Astrocyte of the spinal cord (primary cell): ENCODE data around the gene SEMA6B.
"Not testable (repeated sequence)": the region's sequence is repeated elsewhere in the genome, so short reads cannot be mapped to it uniquely, and the experiment has no call there.

Experiments
- DNase-seq: peaks from one replicate; pipeline ENCODE4 v3.0.0; 2011; ENCODE audit warnings: low read depth, low spot score
- H3K4me3 ChIP-seq: 2 replicates; pipeline ENCODE4 v1.5.1; 2011; ENCODE audit warnings: low read depth, mild to moderate bottlenecking, low read length, moderate library complexity
- CTCF ChIP-seq: IDR thresholded peaks from 2 replicates; pipeline ENCODE4 v1.5.1; 2012; ENCODE audit warnings: low read depth, mild to moderate bottlenecking, low read length, inconsistent platforms
- in situ Hi-C: cut with HindIII; loops from 2 replicates; pipeline ENCODE4 v1.10.0; 2017; ENCODE audit warnings: low sequenced_read_pairs

Gene SEMA6B

DNA sequence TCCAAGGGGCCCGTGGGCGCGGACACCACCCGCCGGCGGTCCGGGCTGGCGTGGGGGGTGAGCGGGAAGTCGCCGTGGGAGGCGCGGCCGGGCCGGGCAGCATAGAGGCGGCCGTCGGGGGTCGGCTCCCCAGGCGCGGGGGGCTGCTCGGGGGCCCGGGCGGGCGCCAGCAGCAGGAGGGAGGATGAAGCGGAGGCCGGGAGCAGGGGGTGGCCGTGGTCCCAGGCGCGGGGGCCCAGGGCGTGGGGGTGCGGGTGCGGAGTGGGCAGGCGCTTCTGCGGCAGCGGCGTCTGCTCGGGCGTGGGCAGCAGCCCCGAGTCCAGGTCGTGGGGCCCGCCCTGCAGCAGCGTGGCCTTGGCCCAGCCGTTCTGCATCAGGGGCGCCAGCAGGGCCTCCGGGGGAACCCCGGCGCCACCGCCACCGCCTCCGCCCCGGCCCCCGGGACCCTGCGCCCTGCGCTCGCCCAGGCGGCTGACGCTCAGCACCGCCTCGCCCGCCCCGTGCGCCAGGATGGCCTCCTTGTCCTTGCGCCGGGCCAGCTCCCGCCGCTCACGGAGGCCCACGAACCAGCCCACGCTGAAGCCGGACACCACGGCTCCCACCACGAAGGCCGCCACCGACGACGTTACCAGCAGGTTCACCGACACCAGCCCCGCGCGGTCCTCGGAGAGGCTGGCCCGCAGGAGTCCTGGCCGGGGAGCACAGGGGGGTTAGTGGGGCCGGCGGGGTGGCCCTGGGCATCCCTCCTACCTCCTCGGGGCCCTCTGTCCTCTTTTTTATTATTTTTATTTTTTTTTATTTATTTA is 15.4 kb downstream of the SEMA6B start:
- no peak for DNase-seq
- in situ Hi-C loops = no loop called here
- no peak overlapping the region for H3K4me3 ChIP-seq
- no peak for TF ChIP-seq CTCF

- no peak for DNase-seq
- TF ChIP-seq CTCF = no peak
- H3K4me3 ChIP-seq = no peak overlapping the region
- in situ Hi-C loops = no loop called here
Measured at GRCh38 chr19:4542896-4543841, 16.3 kb downstream of the SEMA6B start.

- in situ Hi-C loops, DNase-seq, H3K4me3 ChIP-seq: not testable (repeated sequence)
Measured at GRCh38 chr19:4541806-4542145, 17.7 kb downstream of the SEMA6B start.

DNA sequence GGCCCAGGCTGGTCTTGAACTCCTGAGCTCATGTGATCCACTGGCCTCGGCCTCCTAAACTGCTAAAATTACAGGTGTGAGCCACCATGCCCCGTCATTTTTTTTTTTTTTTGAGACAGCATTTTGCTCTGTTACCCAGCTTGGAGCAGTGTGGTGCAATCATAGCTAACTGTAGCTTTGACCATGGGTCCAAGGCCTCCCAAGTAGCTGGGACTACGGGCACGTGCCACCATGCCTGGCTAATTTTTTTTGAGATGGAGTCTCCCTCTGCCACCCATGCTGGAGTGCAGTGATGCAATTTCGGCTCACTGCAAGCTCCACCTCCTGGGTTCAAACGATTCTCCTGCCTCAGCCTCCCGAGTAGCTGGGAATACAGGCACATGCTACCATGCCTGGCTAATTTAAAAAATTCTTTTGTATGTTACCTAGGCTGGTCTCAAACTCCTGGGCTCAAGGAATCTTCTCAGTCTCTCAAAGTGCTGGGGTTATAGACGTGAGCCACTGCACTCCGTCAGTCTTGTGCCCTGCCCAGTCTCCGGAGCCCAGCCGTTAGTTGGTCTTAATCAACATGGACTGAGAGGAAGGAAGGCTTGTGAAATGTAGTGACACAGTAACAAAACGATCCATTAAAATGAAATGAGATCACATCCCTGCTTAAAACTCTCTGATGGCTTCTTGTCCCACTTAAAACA is 18.2 kb downstream of the SEMA6B start:
- no peak overlapping the region for H3K4me3 ChIP-seq
- in situ Hi-C loops = no loop called here
- DNase-seq = no peak
- no peak for TF ChIP-seq CTCF

DNA sequence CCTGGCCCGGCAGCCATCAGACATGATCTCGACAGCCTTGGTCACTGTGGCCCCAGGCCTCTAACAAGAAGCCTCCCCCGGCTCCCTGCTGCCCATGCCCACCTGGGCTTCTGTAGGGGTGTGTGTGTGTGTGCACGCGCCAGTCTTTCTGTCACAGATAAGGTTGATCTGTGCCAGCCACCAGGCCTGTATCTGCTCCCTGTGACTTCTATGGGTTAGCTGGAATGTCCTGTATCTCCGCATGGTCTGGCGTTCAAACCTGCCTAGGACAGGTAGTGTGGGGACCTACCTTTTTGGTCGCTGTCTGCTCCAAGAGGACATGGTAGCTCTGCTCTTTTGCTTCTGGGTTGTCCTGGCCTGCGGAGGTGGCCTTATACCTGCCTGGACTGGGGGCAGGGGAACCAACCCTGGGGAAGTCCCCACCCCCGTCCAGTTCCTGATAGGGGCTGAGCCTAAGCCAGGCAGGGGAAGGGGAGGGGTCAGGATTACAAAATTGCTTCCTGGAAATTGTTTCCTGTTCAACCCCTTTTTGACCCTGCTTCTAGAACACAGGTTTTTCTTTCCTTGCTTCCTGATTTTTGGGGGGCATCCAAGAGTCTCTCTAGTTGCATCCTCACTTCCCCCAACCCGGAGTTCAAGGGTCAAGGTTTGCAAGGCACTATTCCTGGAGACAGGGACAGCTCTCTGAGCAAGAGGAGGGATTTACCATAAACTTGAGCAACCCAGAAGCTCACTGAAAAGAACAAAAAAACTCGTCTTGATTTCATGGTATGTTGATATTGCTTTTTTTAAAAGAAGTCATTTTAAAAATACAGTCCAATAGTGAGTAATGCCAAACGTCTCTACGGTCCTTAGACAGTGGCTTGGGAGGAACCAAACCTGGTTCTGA is 19.5 kb downstream of the SEMA6B start, which contains the start of gene LRG1:
LRG1 (minus strand) TSS at position 344 of the 889 bp plus-strand sequence; CDS start at position 321, 23 bp downstream.
- in situ Hi-C loops = no loop called here
- no peak within 1 kb of the TSS for H3K4me3 ChIP-seq
- no peak for TF ChIP-seq CTCF
- DNase-seq = no peak

- no peak for TF ChIP-seq CTCF
- no peak for DNase-seq
- in situ Hi-C loops = no loop called here
- no peak overlapping the region for H3K4me3 ChIP-seq
Measured at GRCh38 chr19:4539169-4539692, 20.3 kb downstream of the SEMA6B start.
